Endothelial cell of umbilical vein (primary cell): ENCODE results near the gene HES7.

ENCODE experiments used
- POLR2AphosphoS5 ChIP-seq: IDR thresholded peaks from 2 replicates; pipeline ENCODE4 v1.6.1; 2012; ENCODE audit warnings: low read depth, mild to moderate bottlenecking, control low read depth, low read length, moderate library complexity; ENCODE audit not compliant: insufficient read depth
- TF ChIP-seq, protein P1 (sequence below), 2 donors: IDR thresholded peaks; 1 replicate in 1 of 2; 2 replicates in 1 of 2; pipeline ENCODE4 v1.5.1; 2011; ENCODE audit warnings: low read length in 2 of 2, mild to moderate bottlenecking in 2 of 2, moderate library complexity in 2 of 2, control low read depth in 1 of 2, inconsistent platforms in 1 of 2, low read depth in 1 of 2; ENCODE audit not compliant: insufficient read depth in 1 of 2; ENCODE audit errors: extremely low read depth in 1 of 2

DNA sequence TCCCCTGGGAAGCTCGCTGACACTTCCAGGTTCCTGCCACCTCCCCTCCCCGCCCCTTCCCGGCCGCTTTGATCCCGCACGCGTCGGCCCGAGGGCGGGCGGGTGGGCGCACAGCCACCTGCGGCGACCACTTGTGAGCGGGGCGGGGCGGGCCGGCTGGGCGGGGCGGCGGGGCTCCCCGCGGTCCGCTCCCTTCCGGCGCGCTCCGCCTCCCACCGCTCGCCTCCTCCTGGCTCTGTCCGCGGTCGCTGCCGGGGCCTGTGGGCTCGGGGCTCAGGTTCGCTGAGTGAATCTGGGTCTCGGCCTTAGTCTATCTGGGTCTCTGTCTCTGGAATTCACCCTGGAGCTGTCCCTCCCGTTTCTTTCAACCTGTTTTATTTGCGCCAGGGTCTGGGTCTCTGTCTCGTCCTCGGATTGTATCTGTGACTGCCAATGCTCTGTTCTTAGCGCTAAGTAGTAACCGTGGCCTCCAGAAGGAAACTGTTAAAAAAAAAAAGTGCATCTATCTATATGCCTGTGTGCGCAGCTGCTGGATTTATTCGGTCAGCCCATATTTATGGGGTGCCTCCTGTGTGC, 2.7 kb upstream of the HES7 start:
- TF ChIP-seq, protein P1, sequence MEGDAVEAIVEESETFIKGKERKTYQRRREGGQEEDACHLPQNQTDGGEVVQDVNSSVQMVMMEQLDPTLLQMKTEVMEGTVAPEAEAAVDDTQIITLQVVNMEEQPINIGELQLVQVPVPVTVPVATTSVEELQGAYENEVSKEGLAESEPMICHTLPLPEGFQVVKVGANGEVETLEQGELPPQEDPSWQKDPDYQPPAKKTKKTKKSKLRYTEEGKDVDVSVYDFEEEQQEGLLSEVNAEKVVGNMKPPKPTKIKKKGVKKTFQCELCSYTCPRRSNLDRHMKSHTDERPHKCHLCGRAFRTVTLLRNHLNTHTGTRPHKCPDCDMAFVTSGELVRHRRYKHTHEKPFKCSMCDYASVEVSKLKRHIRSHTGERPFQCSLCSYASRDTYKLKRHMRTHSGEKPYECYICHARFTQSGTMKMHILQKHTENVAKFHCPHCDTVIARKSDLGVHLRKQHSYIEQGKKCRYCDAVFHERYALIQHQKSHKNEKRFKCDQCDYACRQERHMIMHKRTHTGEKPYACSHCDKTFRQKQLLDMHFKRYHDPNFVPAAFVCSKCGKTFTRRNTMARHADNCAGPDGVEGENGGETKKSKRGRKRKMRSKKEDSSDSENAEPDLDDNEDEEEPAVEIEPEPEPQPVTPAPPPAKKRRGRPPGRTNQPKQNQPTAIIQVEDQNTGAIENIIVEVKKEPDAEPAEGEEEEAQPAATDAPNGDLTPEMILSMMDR (IDR thresholded peaks at IDR 0.05; ENCODE audit: extremely low read depth in 1 of 2, insufficient read depth in 1 of 2, low read depth in 1 of 2, low read length in 2 of 2) = no peak
- no peak for TF ChIP-seq POLR2AphosphoS5
